GM18508 (cell line): ENCODE measurements around the gene CENPA.

Source experiments
- ATAC-seq: cut with Tn5 transposase; IDR thresholded peaks from one replicate; pipeline ENCODE4 v1.9.1; 2021; ENCODE audit warnings: moderate number of reproducible peaks; ENCODE audit not compliant: insufficient read depth, unreplicated experiment

Gene CENPA

GRCh38 chr2:26822877-26823276, 37.0 kb downstream of the CENPA start:
- ATAC-seq, result no peak

- ATAC-seq, result no peak
Observed at GRCh38 chr2:26838121-26838906, 52.5 kb downstream of the CENPA start.

- no peak for ATAC-seq
Observed at GRCh38 chr2:26840937-26841610, 55.2 kb downstream of the CENPA start.

GRCh38 chr2:26843041-26843440, 57.2 kb downstream of the CENPA start:
- no peak for ATAC-seq
